Trophoblast cell (in vitro differentiated cells and primary cell): ENCODE data around the gene MTPN.

ENCODE experiments used
- DNase-seq, 2 donors: peaks; one replicate each; pipeline ENCODE4 v3.0.0-alpha.2; 2016
- H2AFZ ChIP-seq: 2 replicates; pipeline ENCODE4 v1.6.1; 2013; ENCODE audit warnings: low read length, moderate library complexity, mild to moderate bottlenecking; ENCODE audit not compliant: insufficient read depth, poor library complexity
- H2AK5ac ChIP-seq: 2 replicates; pipeline ENCODE4 v1.6.1; 2013; ENCODE audit warnings: mild to moderate bottlenecking, low read length
- H2BK120ac ChIP-seq: 2 replicates; pipeline ENCODE4 v1.6.1; 2013; ENCODE audit warnings: low read length, mild to moderate bottlenecking, moderate library complexity; ENCODE audit not compliant: insufficient read depth, poor library complexity
- H2BK12ac ChIP-seq: 2 replicates; pipeline ENCODE4 v1.6.1; 2013; ENCODE audit warnings: mild to moderate bottlenecking, low read length, moderate library complexity
- H2BK5ac ChIP-seq: 2 replicates; pipeline ENCODE4 v1.6.1; 2013; ENCODE audit warnings: low read length, low read depth, moderate library complexity, mild to moderate bottlenecking; ENCODE audit not compliant: poor library complexity
- H3K14ac ChIP-seq: 2 replicates; pipeline ENCODE4 v1.6.1; 2013; ENCODE audit warnings: mild to moderate bottlenecking, low read length
- H3K18ac ChIP-seq: 2 replicates; pipeline ENCODE4 v1.6.1; 2013; ENCODE audit warnings: mild to moderate bottlenecking, low read length
- H3K23ac ChIP-seq: 2 replicates; pipeline ENCODE4 v1.6.1; 2013; ENCODE audit warnings: low read length
- H3K27ac ChIP-seq: 2 replicates; pipeline ENCODE4 v1.5.1; 2013; ENCODE audit warnings: low read depth, mild to moderate bottlenecking, inconsistent platforms, low read length, moderate library complexity
- H3K27me3 ChIP-seq: 2 replicates; pipeline ENCODE4 v1.6.1; 2013; ENCODE audit warnings: inconsistent platforms, mild to moderate bottlenecking, low read length, moderate library complexity; ENCODE audit not compliant: insufficient read depth
- H3K36me3 ChIP-seq, 2 experiments: 1 replicate in 1 of 2; 2 replicates in 1 of 2; pipeline ENCODE4 v1.6.1; 2013; ENCODE audit warnings: low read length in 2 of 2, mild to moderate bottlenecking in 2 of 2, moderate library complexity in 1 of 2; ENCODE audit not compliant: insufficient read depth in 2 of 2, control insufficient read depth in 1 of 2
- H3K4ac ChIP-seq: 2 replicates; pipeline ENCODE4 v1.6.1; 2013; ENCODE audit warnings: low read depth, mild to moderate bottlenecking, low read length, moderate library complexity
- H3K4me1 ChIP-seq, 2 experiments: 1 replicate in 1 of 2; 2 replicates in 1 of 2; pipeline ENCODE4 v1.6.1; 2013; ENCODE audit warnings: low read length in 2 of 2, mild to moderate bottlenecking in 2 of 2, moderate library complexity in 1 of 2; ENCODE audit not compliant: insufficient read depth in 2 of 2, control insufficient read depth in 1 of 2
- H3K4me2 ChIP-seq: 2 replicates; pipeline ENCODE4 v1.6.1; 2013; ENCODE audit warnings: inconsistent platforms, mild to moderate bottlenecking, low read length, moderate library complexity
- H3K4me3 ChIP-seq: 2 replicates; pipeline ENCODE4 v1.5.1; 2013; ENCODE audit warnings: mild to moderate bottlenecking, low read depth, low read length, inconsistent platforms
- H3K79me1 ChIP-seq: one replicate; pipeline ENCODE4 v1.6.1; 2013; ENCODE audit warnings: low read length
- H3K79me2 ChIP-seq: 2 replicates; pipeline ENCODE4 v1.6.1; 2013; ENCODE audit warnings: low read length, mild to moderate bottlenecking; ENCODE audit not compliant: control insufficient read depth, insufficient read depth, poor library complexity
- H3K9ac ChIP-seq: 2 replicates; pipeline ENCODE4 v1.6.1; 2013; ENCODE audit warnings: mild to moderate bottlenecking, low read length
- H3K9me3 ChIP-seq: 2 replicates; pipeline ENCODE4 v1.6.1; 2013; ENCODE audit warnings: low read depth, mild to moderate bottlenecking, control low read depth, inconsistent platforms, low read length; ENCODE audit not compliant: insufficient read depth
- H4K12ac ChIP-seq: 2 replicates; pipeline ENCODE4 v1.6.1; 2013; ENCODE audit warnings: low read depth, mild to moderate bottlenecking, low read length, moderate library complexity
- H4K8ac ChIP-seq: 2 replicates; pipeline ENCODE4 v1.6.1; 2013; ENCODE audit warnings: low read depth, mild to moderate bottlenecking, low read length, moderate library complexity
- H4K91ac ChIP-seq: one replicate; pipeline ENCODE4 v1.6.1; 2013; ENCODE audit warnings: low read depth, mild to moderate bottlenecking, low read length, moderate library complexity
- WGBS: extraction: QIAGEN DNeasy Blood & Tissue Kit; methylation state at CpG from one replicate; pipeline ENCODE4 v1.1.7; 2013; ENCODE audit warnings: missing lambda C conversion rate; ENCODE audit not compliant: insufficient read length, insufficient coverage; ENCODE audit errors: extremely low coverage; 5-methylcytosine and 5-hydroxymethylcytosine counted together

MTPN gene

DNA sequence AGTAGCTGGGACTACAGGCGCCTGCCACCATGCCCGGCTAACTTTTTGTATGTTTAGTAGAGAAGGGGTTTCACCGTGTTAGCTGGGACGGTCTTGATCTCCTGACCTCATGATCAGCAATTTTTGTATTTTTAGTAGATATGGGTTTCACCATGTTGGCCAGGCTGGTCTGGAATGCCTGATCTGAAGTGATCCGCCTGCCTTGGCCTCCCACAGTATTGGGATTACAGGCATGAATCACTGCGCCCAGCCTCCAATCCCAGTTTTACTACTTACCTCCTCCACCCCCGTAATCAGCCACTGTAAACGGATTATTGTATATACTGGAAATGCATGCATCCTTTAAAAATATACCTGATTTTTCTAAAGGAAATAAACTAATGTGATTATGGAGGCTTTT is 35.1 kb upstream of the MTPN start:
- Histone ChIP-seq H3K4ac (no peak overlapping the region), H3K9ac (no peak overlapping the region), H3K14ac (no peak overlapping the region), H2AFZ (no peak overlapping the region), H2BK120ac (no peak overlapping the region), H3K23ac (no peak overlapping the region), H3K36me3 (no peaks in the 10 kb centered on the region), H4K8ac (no peak overlapping the region), H3K4me3 (no peak overlapping the region), H2AK5ac (no peak overlapping the region), H3K79me1 (no peaks in the 10 kb centered on the region), H3K27ac (no peak overlapping the region), H3K4me1 (no peaks in the 10 kb centered on the region), H4K12ac (no peak overlapping the region), H3K79me2 (no peaks in the 10 kb centered on the region), H3K9me3 (no peaks in the 10 kb centered on the region), H3K18ac (no peak overlapping the region), H3K4me2 (no peak overlapping the region), H3K27me3 (no peaks in the 10 kb centered on the region), H4K91ac (no peak overlapping the region), H2BK5ac (no peak overlapping the region), H2BK12ac (no peak overlapping the region)
- no CpG with 5 or more reads among the region's 8 CpGs for WGBS
- no peak for DNase-seq

DNA sequence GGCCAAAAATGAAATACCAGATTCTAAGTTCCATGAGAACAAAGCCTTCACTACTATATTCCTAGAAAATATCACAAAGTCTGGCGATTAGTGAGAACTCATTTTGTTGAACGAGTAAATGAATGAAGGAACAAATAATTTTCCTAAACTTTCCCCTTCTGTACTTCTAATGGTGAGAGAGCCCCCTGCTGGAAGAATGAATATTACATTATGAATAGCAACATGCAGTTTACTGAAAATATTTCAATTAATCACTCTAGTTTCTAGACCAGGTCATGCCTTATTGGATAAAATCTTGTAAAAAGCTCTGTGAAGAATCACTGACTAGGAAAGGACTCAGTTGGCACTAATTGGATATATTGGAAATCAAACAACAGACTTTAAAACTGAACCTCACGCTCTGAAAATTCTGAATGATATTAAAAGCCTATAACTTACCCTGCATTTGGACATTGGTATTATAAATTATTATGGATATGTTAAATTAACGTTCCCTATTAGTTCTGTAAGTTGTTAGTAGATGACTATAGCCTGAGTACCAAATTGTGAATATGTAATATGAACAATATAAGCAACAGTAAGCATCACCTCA is 32.4 kb upstream of the MTPN start:
- no peaks in the 10 kb centered on the region for H3K9me3 ChIP-seq
- H4K12ac ChIP-seq, result no peak overlapping the region
- no peak overlapping the region for H2BK5ac ChIP-seq

DNA sequence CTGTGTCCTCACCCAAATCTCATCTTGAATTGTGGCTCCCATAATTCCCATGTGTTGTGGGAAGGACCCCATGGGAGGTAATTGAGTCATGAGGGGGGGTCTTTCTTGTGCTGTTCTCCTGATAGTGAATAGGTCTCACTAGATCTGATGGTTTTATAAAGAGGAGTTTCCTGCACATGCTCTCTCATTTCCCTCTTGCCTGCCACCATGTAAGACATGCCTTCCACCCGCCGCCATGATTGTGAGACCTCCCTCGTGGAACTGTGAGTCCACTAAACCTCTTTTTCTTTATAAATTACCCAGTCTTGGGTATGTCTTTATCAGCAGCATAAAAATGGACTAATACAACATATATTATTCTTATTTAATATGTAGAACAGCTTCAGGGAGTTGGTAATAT is 29.0 kb upstream of the MTPN start:
- Histone ChIP-seq H2AK5ac (no peak overlapping the region), H3K4me1 (no peaks in the 10 kb centered on the region), H4K91ac (no peak overlapping the region), H2BK12ac (no peak overlapping the region), H3K14ac (no peak overlapping the region), H3K18ac (no peak overlapping the region), H3K27me3 (no peaks in the 10 kb centered on the region), H3K36me3 (no peaks in the 10 kb centered on the region), H3K79me2 (no peaks in the 10 kb centered on the region), H2BK5ac (no peak overlapping the region), H3K23ac (no peak overlapping the region), H4K8ac (no peak overlapping the region), H3K4me3 (no peak overlapping the region), H2AFZ (no peak overlapping the region), H3K4ac (no peak overlapping the region), H3K4me2 (no peak overlapping the region), H4K12ac (no peak overlapping the region), H3K9me3 (no peaks in the 10 kb centered on the region), H3K27ac (no peak overlapping the region), H2BK120ac (no peak overlapping the region), H3K79me1 (no peaks in the 10 kb centered on the region), H3K9ac (no peak overlapping the region)
- DNase-seq, result no peak
- WGBS, result no CpG with 5 or more reads among the region's 3 CpGs

More for the DNA sequence above, 32.4 kb upstream of the MTPN start:
- no peaks in the 10 kb centered on the region for H3K4me1 ChIP-seq
- H3K4ac ChIP-seq, result no peak overlapping the region
- no peak overlapping the region for H2BK120ac ChIP-seq
- H3K79me1 ChIP-seq, result no peaks in the 10 kb centered on the region
- no peak overlapping the region for H3K27ac ChIP-seq
- H4K8ac ChIP-seq, result no peak overlapping the region
- H2AK5ac ChIP-seq, result no peak overlapping the region
- H3K79me2 ChIP-seq, result no peaks in the 10 kb centered on the region
- no peak overlapping the region for H3K14ac ChIP-seq
- DNase-seq, result peak in 1 of 2 donors; percentile 84
- H3K4me2 ChIP-seq, result no peak overlapping the region
- H3K23ac ChIP-seq, result no peak overlapping the region
- no peak overlapping the region for H2AFZ ChIP-seq
- H3K9ac ChIP-seq, result no peak overlapping the region
- H3K27me3 ChIP-seq, result no peaks in the 10 kb centered on the region
- H3K4me3 ChIP-seq, result no peak overlapping the region
- H2BK12ac ChIP-seq, result no peak overlapping the region
- H3K36me3 ChIP-seq, result no peaks in the 10 kb centered on the region
- no peak overlapping the region for H4K91ac ChIP-seq
- no peak overlapping the region for H3K18ac ChIP-seq
- WGBS, result no CpG with 5 or more reads among the region's 4 CpGs

DNA sequence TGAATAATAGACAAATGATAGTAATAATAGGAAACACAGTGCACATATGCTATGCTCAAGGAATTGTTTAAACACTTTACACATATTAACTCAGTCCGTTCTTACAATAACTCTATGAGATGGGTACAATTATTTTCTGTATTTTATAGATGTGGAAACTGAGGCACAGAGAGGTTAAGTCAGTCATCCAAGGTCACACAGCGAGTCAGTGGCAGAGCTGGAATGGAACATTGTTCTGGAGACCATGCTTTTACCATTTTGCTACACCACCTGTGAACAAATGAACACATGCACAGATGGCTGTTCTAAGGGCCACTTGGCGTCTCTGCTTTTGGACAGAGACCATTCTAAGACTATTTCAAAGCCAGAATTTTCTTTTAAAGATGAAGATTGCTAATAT is 26.9 kb upstream of the MTPN start:
- Histone ChIP-seq H2BK120ac (no peak overlapping the region), H3K4me1 (no peaks in the 10 kb centered on the region), H3K4me2 (no peak overlapping the region), H3K14ac (no peak overlapping the region), H3K79me2 (no peaks in the 10 kb centered on the region), H4K91ac (no peak overlapping the region), H2AFZ (no peak overlapping the region), H3K36me3 (no peaks in the 10 kb centered on the region), H2AK5ac (no peak overlapping the region), H3K79me1 (peaks cover 2% of the 10 kb centered on the region), H3K4me3 (no peak overlapping the region), H3K9me3 (peaks cover 1% of the 10 kb centered on the region), H4K12ac (no peak overlapping the region), H3K27ac (no peak overlapping the region), H2BK12ac (no peak overlapping the region), H2BK5ac (no peak overlapping the region), H3K18ac (no peak overlapping the region), H3K23ac (no peak overlapping the region), H3K4ac (no peak overlapping the region), H3K9ac (no peak overlapping the region), H4K8ac (no peak overlapping the region), H3K27me3 (no peaks in the 10 kb centered on the region)
- no CpG with 5 or more reads among the region's 3 CpGs for WGBS
- DNase-seq, result no peak
